ENCODE measurements around the gene ELMO1. TPM values are rescaled to one million over a fixed set of nuclear protein-coding genes. Genes with fewer than 3 reads are reported as not detected.

ELMO1 gene
- total RNA-seq, 1 experiment from 2014 or later, result 7.8 TPM

GRCh38 chr7:37445790-37446189 lies 2.9 kb downstream of the ELMO1 start:
- no peak for DNase-seq
- H3K9me3 ChIP-seq (ENCODE audit: control insufficient read depth, low read depth, low read length), result no peaks in the 10 kb centered on the region
- H3K23me2 ChIP-seq (ENCODE audit: insufficient read length, low read depth, low read length, poor library complexity, severe bottlenecking), result peaks cover 10% of the 10 kb centered on the region
- H3K56ac ChIP-seq (ENCODE audit: insufficient read length, low read depth, low read length), result no peak overlapping the region
- no peak overlapping the region for H3T11ph ChIP-seq (ENCODE audit: low read length)
- no peak overlapping the region for H2BK120ac ChIP-seq (ENCODE audit: low read depth, low read length, poor library complexity, severe bottlenecking)
- H3K27ac ChIP-seq (ENCODE audit: insufficient read length, low read depth, low read length), result no peak overlapping the region
- no peak overlapping the region for H3K23ac ChIP-seq (ENCODE audit: insufficient read length, low read depth, low read length)
- no peak overlapping the region for H2BK5ac ChIP-seq (ENCODE audit: insufficient read length, low read length)
- no peak overlapping the region for H2BK20ac ChIP-seq (ENCODE audit: low read depth, low read length, poor library complexity, severe bottlenecking)
- no CpG with 5 or more reads among the region's 1 CpG for WGBS (ENCODE audit: extremely low coverage, insufficient read length, low lambda C conversion rate)
- peaks cover 23 to 41% of the 10 kb centered on the region in 2 experiments for H3K4me1 Mint-ChIP-seq
- H3K27me3 Mint-ChIP-seq (ENCODE audit: low read depth), result peaks cover 40% of the 10 kb centered on the region
- H3K9me3 Mint-ChIP-seq, result no peaks in the 10 kb centered on the region
- no peak for TF ChIP-seq CTCF (conservative IDR thresholded peaks at IDR 0.05)
- no peak overlapping the region for H4K8ac ChIP-seq (replicated peaks; ENCODE audit: insufficient read length, low read depth, low read length)
- no peaks in the 10 kb centered on the region for H3K36me3 Mint-ChIP-seq (ENCODE audit: insufficient read depth in 1 of 3, low read depth in 3 of 3)
- no peak overlapping the region for H2BK12ac ChIP-seq (ENCODE audit: insufficient read length, low read depth, low read length)
- no peak overlapping the region for H3K4me2 ChIP-seq (ENCODE audit: insufficient read depth, insufficient read length, low read length)
- H2AFZ ChIP-seq (ENCODE audit: low read length), result no peak overlapping the region
- H4K20me1 ChIP-seq (ENCODE audit: control insufficient read depth, insufficient read depth, insufficient read length), result no peaks in the 10 kb centered on the region
- no peak overlapping the region for H3K18ac ChIP-seq (ENCODE audit: insufficient read length, low read depth, low read length)
- H3K27ac Mint-ChIP-seq, result no peak overlapping the region
- no peak overlapping the region for H4K91ac ChIP-seq (ENCODE audit: insufficient read length, low read depth, low read length)
- no peak overlapping the region for H2AK5ac ChIP-seq (ENCODE audit: insufficient read length, low read length)
- 0 out of 2 replicates have a peak, but pooled peaks cover 3% of the 10 kb centered on the region for H3K79me2 ChIP-seq (ENCODE audit: insufficient read depth, low read length)
- peaks cover 2% of the 10 kb centered on the region; the same call in 1 of the 2 replicates for H3K4me1 ChIP-seq (ENCODE audit: insufficient read depth, low read length)
- H3K79me1 ChIP-seq (ENCODE audit: insufficient read depth, low read depth, low read length, poor library complexity, severe bottlenecking), result no peaks in the 10 kb centered on the region
- no peak overlapping the region for H4K5ac ChIP-seq (ENCODE audit: insufficient read length, low read depth, low read length)
- H3K9ac ChIP-seq (ENCODE audit: extremely low read depth, insufficient read length, low read length), result no peak overlapping the region
- no peaks in the 10 kb centered on the region; the same call in 1 of the 2 replicates for H3K27me3 ChIP-seq (ENCODE audit: insufficient read depth, low read length)
- H3K14ac ChIP-seq (ENCODE audit: insufficient read depth, low read length), result no peak overlapping the region
- H2BK15ac ChIP-seq (ENCODE audit: low read depth, low read length), result no peak overlapping the region
- H3K4ac ChIP-seq (ENCODE audit: low read depth, low read length), result no peak overlapping the region
- H3K4me3 Mint-ChIP-seq, result no peak overlapping the region
